Lower leg skin (tissue), 3 donors: ENCODE results near the gene IMMP2L.

ENCODE experiments used
- POLR2A ChIP-seq, 2 donors: fragments of 450-650 bp; IDR thresholded peaks; one replicate each; pipeline ENCODE4 v1.6.1; 2016 to 2017; ENCODE audit warnings: antibody characterized with exemption in 2 of 2, mild to moderate bottlenecking in 1 of 2, moderate library complexity in 1 of 2
- TF ChIP-seq, protein P1 (sequence below), 3 donors: fragments of 450-650 bp; IDR thresholded peaks; one replicate each; pipeline ENCODE4 v1.5.1; 2016; ENCODE audit warnings: antibody characterized with exemption in 3 of 3, mild to moderate bottlenecking in 3 of 3, moderate library complexity in 2 of 3

DNA sequence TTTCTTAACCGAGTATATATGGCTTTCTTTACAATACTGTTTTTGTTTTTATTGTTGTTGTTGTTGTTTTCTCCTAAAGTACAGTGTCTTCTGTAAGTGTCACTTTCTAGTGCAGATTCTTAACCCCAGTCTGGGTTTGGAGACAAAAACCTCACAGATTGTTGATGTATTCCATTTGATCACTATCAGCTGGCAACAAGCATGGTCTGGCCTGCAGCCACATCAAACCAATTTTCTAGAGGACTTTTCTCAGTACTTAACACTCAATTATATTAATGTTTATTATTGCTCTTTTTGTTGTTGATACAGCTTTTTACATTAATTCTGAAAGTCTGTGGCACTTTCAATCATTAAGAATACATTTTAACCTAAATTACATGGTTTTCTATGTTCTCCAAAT, 454.3 kb downstream of the IMMP2L start:
- TF ChIP-seq, protein P1, sequence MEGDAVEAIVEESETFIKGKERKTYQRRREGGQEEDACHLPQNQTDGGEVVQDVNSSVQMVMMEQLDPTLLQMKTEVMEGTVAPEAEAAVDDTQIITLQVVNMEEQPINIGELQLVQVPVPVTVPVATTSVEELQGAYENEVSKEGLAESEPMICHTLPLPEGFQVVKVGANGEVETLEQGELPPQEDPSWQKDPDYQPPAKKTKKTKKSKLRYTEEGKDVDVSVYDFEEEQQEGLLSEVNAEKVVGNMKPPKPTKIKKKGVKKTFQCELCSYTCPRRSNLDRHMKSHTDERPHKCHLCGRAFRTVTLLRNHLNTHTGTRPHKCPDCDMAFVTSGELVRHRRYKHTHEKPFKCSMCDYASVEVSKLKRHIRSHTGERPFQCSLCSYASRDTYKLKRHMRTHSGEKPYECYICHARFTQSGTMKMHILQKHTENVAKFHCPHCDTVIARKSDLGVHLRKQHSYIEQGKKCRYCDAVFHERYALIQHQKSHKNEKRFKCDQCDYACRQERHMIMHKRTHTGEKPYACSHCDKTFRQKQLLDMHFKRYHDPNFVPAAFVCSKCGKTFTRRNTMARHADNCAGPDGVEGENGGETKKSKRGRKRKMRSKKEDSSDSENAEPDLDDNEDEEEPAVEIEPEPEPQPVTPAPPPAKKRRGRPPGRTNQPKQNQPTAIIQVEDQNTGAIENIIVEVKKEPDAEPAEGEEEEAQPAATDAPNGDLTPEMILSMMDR (IDR thresholded peaks at IDR 0.05) = no peak
- no peak for TF ChIP-seq POLR2A (IDR thresholded peaks at IDR 0.05)
